HG02852 (cell line): ENCODE measurements around the gene LMNB1.
"Not testable (repeated sequence)": the region's sequence is repeated elsewhere in the genome, so short reads cannot be mapped to it uniquely, and the experiment has no call there.

Experiments
- ATAC-seq: cut with Tn5 transposase; IDR thresholded peaks from one replicate; pipeline ENCODE4 v1.9.1; 2021; ENCODE audit warnings: mild to moderate bottlenecking, moderate library complexity; ENCODE audit not compliant: unreplicated experiment

The LMNB1 gene

DNA sequence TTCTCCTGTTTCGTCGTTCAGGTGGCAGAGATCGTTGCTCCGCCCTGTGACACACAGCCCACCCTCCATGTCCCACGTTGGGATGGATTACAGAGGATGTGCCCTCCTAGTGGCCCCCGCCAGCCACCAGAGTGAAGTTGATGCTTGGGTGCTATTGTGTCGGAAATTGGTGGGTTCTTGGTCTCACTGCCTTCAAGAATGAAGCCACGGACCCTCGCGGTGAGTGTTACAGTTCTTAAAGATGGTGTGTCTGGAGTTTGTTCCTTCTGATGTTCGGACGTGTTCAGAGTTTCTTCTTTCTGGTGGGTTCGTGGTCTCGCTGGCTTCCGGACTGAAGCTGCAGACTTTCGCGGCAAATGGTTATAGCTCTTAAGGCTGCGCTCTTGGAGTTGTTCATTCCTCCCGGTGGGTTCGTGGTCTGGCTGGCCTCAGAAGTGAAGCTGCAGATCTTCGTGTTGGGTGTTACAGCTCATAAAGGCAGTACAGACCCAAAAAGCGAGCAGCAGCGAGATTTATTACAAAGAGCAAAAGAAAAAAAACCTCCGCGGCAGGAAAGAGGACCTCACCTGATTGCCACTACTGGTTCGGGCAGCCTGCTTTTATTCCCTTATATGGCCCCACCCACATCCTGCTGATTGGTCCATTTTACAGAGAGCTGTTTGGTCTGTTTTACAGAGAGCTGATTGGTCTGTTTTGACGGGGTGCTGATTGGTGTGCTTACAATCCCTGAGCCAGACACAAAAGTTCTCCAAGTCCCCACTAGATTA is 76.8 kb downstream of the LMNB1 start:
- not testable (repeated sequence) for ATAC-seq

DNA sequence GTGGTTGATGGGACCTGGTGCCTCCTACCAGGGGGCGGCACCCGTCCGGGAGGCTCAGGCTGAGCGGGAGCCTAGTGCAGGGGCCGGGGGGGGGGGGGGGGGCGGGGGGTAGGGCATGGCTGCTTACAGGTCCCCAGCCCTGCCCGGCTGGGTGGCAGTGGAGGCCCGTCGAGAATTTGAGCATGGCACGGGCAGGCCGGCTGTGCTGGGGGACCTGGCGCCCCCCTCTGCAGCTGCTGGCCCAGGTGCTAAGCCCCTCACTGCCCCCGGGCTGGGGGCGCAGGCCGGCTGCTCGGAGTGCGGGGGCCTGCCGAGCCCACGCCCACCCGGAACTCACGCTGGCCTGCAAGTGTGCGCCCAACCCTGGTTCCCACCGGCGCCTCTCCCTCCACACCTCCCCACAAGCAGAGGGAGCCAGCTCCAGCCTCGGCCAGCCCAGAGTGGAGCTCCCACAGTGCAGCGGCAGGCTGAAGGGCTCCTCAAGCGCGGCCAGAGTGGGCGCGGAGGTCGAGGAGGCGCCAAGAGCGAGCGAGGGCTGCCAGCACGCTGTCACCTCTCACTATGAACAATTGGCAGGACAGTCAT is 77.7 kb downstream of the LMNB1 start:
- ATAC-seq = no peak

GRCh38 chr5:126855266-126855665 is 78.3 kb downstream of the LMNB1 start:
- no peak for ATAC-seq

DNA sequence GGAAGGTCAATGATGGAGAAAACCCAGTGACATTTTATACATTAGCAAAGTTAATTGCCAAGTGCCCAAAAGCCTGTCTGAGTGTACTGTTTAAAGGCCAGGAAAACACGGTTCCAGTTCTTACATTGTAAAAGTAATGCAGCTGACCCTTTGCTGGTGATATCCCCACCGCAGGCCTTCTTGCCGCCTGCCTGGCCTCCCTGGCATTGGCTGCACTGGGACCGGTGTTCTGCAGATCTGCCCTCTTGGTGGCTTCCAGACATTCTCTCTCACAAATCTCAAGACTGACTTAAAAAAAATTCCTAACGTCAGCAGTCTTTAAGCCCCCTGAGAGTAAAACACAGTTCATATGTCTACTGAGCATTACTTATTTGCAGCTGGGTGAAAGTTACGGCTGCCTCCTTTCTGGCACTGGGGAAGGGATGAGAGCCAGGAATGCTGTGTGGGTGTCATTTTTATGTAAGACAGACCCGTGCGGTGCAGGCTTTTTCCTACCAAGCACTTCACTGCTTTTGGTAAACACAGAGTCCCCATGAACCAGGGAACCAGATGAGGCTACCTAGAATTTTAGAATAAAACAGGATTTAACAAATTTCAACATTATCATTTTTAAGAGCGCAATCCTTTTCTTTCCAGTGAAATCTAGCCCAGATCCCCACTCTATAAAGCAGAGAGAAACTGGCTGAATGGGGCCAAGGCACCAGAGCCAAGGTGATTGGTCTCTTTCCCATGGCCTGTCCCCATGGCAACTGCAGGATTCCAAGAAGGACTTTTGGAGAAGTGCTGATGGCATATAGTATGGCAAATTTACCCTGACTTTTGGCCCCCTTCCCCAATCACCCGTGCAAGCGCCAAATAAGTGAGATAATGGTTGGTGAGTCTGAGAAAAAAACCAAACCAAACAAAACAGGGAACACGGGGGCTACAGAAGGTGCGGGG is 80.8 kb downstream of the LMNB1 start:
- no peak for ATAC-seq

DNA sequence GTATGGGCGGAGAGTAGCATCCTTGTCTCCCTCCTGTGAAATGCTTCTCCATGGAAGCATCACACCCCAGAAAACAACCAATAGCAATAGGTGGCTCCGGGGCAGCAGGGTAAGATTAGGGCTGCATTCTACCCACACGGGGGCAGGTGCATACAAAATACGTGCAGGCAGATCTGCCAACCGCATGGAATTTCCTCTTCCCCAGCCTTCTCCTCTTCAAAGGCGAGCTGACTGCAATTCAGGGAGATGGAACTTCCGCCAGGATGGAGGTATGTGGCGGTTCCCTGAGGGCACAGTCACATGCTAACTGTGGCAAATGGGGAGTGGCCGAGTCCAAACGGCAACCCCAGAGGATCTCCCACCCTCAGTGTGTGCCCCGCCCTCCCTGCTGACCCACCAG is 81.5 kb downstream of the LMNB1 start:
- no peak for ATAC-seq

GRCh38 chr5:126863402-126863801 is 86.5 kb downstream of the LMNB1 start:
- ATAC-seq = no peak

DNA sequence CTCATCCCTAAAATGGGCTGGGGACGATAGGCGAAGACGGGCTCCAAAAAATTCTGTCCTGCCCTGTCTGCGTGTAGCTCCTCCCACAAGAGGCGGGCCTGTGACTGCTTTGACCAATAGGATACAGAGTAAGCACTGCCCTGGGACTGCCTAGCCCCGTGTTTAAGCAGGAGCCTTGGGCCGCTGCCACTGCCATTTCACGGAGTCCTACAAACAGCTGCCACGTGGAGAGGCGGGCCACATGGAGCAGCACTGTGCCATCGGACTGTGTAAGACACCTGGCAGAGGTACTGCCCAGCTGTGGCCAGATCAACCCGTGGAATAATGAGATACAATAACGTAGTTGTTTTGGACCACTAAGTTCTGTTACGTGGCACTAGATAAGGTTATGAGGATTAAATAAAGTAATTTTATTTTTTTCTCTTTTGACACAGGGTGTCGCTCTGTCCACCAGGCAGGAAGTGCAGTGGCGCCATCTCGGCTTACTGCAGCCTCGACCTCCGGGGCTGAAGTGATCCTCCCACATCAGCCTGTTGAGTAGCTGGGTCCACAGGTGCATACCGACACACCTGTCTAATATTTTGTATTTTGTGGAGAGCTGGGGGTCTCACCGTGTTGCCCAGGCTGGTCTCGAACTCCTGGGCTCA is 87.2 kb downstream of the LMNB1 start:
- no peak for ATAC-seq

- no peak for ATAC-seq
These were observed 88.4 kb downstream of the LMNB1 start for GRCh38 chr5:126865299-126865698.

- ATAC-seq = no peak
These were observed 90.1 kb downstream of the LMNB1 start for GRCh38 chr5:126866851-126867636.

- ATAC-seq = no peak
These were observed 91.5 kb downstream of the LMNB1 start for GRCh38 chr5:126868338-126869004.

GRCh38 chr5:126869005-126869451 is 92.1 kb downstream of the LMNB1 start:
- peak; percentile 71 for ATAC-seq

GRCh38 chr5:126871441-126871840 is 94.5 kb downstream of the LMNB1 start:
- no peak for ATAC-seq

DNA sequence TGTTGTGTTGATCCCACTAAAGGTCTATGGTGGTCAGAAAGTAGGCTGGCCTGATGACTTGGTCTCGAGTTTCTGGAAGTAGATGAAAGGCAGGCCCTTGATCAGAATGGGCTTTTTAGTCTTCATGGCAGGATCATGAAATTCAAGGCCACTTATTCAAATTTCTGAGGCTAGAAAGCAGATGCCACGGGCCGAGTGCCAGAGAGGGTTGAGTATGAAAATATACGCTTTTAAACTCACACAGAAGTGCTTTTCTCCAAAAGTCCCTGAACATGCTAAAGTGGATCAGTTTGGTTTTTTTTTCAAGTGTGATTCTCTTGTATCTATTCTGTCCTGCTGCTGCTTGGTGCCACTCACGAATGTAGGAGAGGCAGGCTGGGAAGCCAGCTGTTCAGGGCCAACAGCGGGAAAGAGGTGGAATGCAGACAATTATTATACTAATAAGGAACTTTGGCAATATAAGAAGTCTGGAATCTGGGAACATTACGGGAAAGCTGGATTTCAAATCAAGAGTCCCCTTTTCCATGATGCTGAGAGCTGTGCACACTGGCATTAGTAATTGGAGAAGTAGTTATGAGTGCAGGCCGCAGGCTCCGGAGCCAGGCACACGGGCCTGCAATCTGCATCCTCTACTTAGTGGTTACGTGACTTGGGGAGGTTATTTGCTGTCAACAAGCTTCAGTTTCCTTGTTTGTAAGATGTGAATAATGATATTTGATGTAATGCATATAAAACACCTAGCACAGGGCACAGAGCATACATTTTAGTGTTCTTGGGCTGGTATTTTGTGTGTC is 95.8 kb downstream of the LMNB1 start:
- no peak for ATAC-seq

- ATAC-seq = no peak
These were observed 98.4 kb downstream of the LMNB1 start for GRCh38 chr5:126875303-126875785.

- no peak for ATAC-seq
These were observed 100.7 kb downstream of the LMNB1 start for GRCh38 chr5:126877602-126878001.

DNA sequence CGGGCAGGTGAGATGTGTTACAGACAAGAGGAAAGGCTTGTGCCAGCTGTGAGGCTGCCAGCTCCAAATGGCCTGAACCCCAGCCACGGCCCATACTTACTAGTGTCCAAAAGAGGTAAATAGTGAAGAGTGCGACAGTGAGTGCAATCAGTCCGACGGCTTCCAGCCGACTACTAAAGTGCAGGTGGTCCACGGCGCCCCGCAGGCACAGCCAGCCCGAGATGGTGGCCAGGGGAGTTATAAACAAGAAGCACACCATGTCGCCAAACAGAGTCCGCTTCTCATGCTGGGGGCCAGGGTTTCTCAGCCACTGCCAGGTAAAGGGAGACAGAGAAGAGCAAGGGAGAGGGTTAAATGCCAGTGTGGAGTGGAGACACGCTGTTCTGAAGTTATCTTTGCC is 101.1 kb downstream of the LMNB1 start:
- ATAC-seq = no peak

DNA sequence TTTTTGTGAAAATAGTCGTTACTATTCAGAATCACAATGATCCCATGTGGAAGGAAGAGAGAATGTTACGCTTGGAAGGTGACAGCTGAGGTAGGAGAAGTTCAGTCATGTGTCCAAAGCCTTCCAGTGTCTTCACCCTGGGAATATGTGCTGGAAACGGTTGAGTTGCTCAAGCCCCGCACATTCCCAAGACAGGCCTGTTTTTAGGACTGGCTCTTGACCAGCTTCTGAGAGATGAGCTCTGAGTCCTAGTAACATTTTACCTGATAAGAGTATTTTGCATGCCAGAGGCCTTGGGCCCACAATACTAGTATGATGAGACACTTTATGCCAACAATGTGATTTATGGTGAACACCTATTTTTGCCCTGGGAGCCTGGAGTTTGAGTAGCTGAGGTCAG is 101.7 kb downstream of the LMNB1 start:
- ATAC-seq = no peak

DNA sequence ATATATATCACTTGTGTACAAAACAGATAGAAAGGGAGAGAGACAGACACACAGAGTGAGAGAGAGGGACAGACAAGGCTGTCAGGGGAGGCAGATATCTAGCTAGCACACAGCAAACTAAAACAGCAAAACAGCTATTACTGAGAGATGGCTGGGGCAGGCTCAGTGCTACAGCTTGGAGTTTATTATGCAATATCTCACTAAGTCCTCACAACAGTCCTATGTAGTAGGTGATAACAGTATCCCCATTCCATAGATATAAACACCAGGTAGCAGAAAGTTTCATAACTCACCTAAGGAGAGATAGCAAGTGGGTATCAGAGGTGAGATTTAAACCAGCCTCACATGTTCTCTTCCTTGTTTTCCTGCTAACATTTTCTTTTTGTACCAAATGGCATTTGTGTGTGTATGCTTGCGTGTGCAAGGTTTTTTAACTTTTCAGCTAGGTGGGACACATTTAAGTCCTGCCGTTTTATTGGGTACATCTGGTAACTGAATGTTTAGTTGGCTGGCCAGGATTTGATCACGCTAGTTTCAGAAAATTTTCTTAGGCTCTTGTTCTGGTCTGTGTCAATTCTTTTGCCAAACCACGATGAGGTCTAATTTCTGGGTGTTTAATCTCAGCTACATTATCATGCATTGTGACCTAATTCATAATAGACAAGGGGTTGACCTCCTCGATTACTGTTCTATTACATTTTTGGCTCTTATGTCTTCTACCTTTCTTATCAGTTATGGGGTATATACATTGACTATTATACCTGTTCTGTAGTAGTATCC is 105.1 kb downstream of the LMNB1 start:
- no peak for ATAC-seq
